Keratinocyte (primary cell): ENCODE results near the gene CRELD1. TPM values are rescaled to one million over a fixed set of nuclear protein-coding genes. Genes with fewer than 3 reads are reported as not detected.

ENCODE experiments used
- DNase-seq: peaks from one replicate; pipeline ENCODE4 v3.0.0-alpha.2; 2011; ENCODE audit warnings: low read depth, missing footprints, low spot score
- FAIRE-seq: peaks from 2 replicates; lab custom pipeline; 2011; peaks lifted over from hg19 to GRCh38; lab: Jason Lieb, UNC
- H2AFZ ChIP-seq: 2 replicates; pipeline ENCODE4 v1.6.0; 2012; ENCODE audit warnings: low read length, control low read depth, inconsistent platforms; ENCODE audit not compliant: control insufficient read depth
- H3K27ac ChIP-seq: 2 replicates; pipeline ENCODE4 v1.5.1; 2011; ENCODE audit warnings: low read length; ENCODE audit not compliant: control insufficient read depth, insufficient read depth
- H3K27me3 ChIP-seq: 3 replicates; pipeline ENCODE4 v1.6.0; 2011; ENCODE audit warnings: low read length; ENCODE audit not compliant: control insufficient read depth, insufficient read depth; ENCODE audit errors: extremely low read depth
- H3K36me3 ChIP-seq, 2 experiments: 2 replicates in 1 of 2; 3 replicates in 1 of 2; pipeline ENCODE4 v1.5.1; 2011; ENCODE audit warnings: low read length in 2 of 2, mild to moderate bottlenecking in 1 of 2; ENCODE audit not compliant: control insufficient read depth in 2 of 2, insufficient read depth in 2 of 2; ENCODE audit errors: extremely low read depth in 1 of 2
- H3K4me1 ChIP-seq: 3 replicates; pipeline ENCODE4 v1.5.1; 2011; ENCODE audit warnings: low read length; ENCODE audit not compliant: control insufficient read depth, insufficient read depth; ENCODE audit errors: extremely low read depth
- H3K4me2 ChIP-seq: 3 replicates; pipeline ENCODE4 v1.6.0; 2011; ENCODE audit warnings: low read depth, low read length; ENCODE audit not compliant: control insufficient read depth, insufficient read depth; ENCODE audit errors: extremely low read depth
- H3K4me3 ChIP-seq, 3 experiments: fragments of 200-600 bp in 1 of 3; sonication (generic) in 1 of 3; 2 replicates in 2 of 3; 3 replicates in 1 of 3; pipeline ENCODE4 v1.5.1; 2011 to 2016; ENCODE audit warnings: low read length in 3 of 3, mild to moderate bottlenecking in 3 of 3, control low read depth in 2 of 3, inconsistent platforms in 1 of 3, low read depth in 1 of 3, mixed read lengths in 1 of 3, mixed run types in 1 of 3, moderate library complexity in 1 of 3; ENCODE audit not compliant: control insufficient read depth in 2 of 3, insufficient read depth in 2 of 3; ENCODE audit errors: extremely low read depth in 1 of 3
- H3K79me2 ChIP-seq: 2 replicates; pipeline ENCODE4 v1.6.0; 2012; ENCODE audit warnings: low read length; ENCODE audit not compliant: control insufficient read depth, insufficient read depth
- H3K9ac ChIP-seq: 3 replicates; pipeline ENCODE4 v1.6.0; 2011; ENCODE audit warnings: low read length; ENCODE audit not compliant: control insufficient read depth, insufficient read depth; ENCODE audit errors: extremely low read depth
- H3K9me1 ChIP-seq: 3 replicates; pipeline ENCODE4 v1.6.0; 2011; ENCODE audit warnings: low read length; ENCODE audit not compliant: control insufficient read depth, insufficient read depth; ENCODE audit errors: extremely low read depth
- H3K9me3 ChIP-seq: 2 replicates; pipeline ENCODE4 v1.5.1; 2012; ENCODE audit warnings: low read depth, low read length; ENCODE audit not compliant: control insufficient read depth
- H4K20me1 ChIP-seq: 3 replicates; pipeline ENCODE4 v1.6.0; 2011; ENCODE audit warnings: low read length; ENCODE audit not compliant: control insufficient read depth, insufficient read depth; ENCODE audit errors: extremely low read depth
- EZH2 ChIP-seq: IDR thresholded peaks from one replicate; pipeline ENCODE4 v1.6.1; 2012; ENCODE audit warnings: inconsistent platforms, mild to moderate bottlenecking, low read length, moderate library complexity
- dilution Hi-C: fragments of 300-500 bp; cut with MboI; formaldehyde crosslinking; loops from one replicate; pipeline ENCODE4 v1.7.0; 2020; ENCODE audit warnings: low sequenced_read_pairs; ENCODE audit not compliant: extremely low pct_ligation_motif_present
- polyA plus RNA-seq, 5 experiments: library from polyadenylated mRNA; depleted of rRNA in 3 of 5; stranded (reverse) in 3 of 5; stranded (forward) in 1 of 5; unstranded in 1 of 5; fragments of >200 nt; gene quantifications; 1 replicate in 1 of 5; 2 replicates in 3 of 5; 3 replicates in 1 of 5; pipeline versions ENCODE4 v1.2.1 to v1.2.3, GENCODE V29; 2011 to 2012; ENCODE audit warnings: missing spikeins in 2 of 5, low read depth in 1 of 5, low replicate concordance in 1 of 5
- TF ChIP-seq, protein P1 (sequence below), 3 experiments: IDR thresholded peaks in 1 of 3; conservative IDR thresholded peaks in 1 of 3; optimal IDR thresholded peaks in 1 of 3; 2 replicates in 2 of 3; 3 replicates in 1 of 3; pipeline versions ENCODE3 to v1.5.1; 2011; ENCODE audit warnings: low read length in 3 of 3, mild to moderate bottlenecking in 3 of 3, moderate library complexity in 2 of 3, control low read depth in 1 of 3, inconsistent platforms in 1 of 3; ENCODE audit not compliant: insufficient read depth in 2 of 3; ENCODE audit errors: extremely low read depth in 1 of 3

CRELD1 gene
- polyA plus RNA-seq, 1 donor (not counting 4 experiments of a cell fraction or from before 2014, with no cell fraction given), result 11.2 TPM

DNA sequence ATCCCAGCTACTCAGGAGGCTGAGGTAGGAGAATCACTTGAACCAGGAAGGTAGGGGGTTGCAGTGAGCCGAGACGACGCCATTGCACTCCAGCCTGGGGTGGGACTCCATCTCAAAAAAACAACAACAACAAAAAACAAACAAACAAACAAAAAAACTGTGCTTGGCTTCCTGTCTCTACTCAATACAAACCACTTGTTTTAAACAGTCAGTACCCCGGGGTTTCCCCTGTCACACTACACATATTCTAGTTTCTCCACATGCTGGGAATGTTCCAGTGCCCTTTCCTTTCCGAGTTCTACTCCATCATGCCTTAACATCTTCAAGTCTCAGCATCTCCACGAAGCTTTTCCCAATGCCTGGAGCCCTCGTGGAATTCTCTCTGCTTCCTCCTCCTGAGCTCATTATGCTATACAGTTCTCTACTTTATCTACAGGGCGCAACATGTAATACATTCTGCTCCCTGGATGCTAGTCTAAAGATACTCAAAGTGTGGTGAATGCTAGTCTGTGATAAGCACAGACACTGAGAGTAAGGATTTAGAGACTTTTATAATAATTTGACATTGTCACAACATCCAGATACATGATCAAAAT lies 45.2 kb downstream of the CRELD1 start:
- H2AFZ ChIP-seq, result no peak overlapping the region
- no peaks in the 10 kb centered on the region for H3K9me3 ChIP-seq
- H3K4me3 ChIP-seq, result no peak overlapping the region
- dilution Hi-C loops, result no loop called here
- no peak overlapping the region for H3K9ac ChIP-seq
- H4K20me1 ChIP-seq, result no peaks in the 10 kb centered on the region
- FAIRE-seq, result no peak
- H3K27me3 ChIP-seq, result no peaks in the 10 kb centered on the region
- no peak overlapping the region for H3K27ac ChIP-seq
- peaks cover 22% of the 10 kb centered on the region for H3K79me2 ChIP-seq
- H3K4me2 ChIP-seq, result no peak overlapping the region
- H3K4me1 ChIP-seq, result peaks cover 29% of the 10 kb centered on the region
- peaks cover 13% of the 10 kb centered on the region in 2 experiments for H3K36me3 ChIP-seq
- TF ChIP-seq EZH2, result no peak
- TF ChIP-seq, protein P1, sequence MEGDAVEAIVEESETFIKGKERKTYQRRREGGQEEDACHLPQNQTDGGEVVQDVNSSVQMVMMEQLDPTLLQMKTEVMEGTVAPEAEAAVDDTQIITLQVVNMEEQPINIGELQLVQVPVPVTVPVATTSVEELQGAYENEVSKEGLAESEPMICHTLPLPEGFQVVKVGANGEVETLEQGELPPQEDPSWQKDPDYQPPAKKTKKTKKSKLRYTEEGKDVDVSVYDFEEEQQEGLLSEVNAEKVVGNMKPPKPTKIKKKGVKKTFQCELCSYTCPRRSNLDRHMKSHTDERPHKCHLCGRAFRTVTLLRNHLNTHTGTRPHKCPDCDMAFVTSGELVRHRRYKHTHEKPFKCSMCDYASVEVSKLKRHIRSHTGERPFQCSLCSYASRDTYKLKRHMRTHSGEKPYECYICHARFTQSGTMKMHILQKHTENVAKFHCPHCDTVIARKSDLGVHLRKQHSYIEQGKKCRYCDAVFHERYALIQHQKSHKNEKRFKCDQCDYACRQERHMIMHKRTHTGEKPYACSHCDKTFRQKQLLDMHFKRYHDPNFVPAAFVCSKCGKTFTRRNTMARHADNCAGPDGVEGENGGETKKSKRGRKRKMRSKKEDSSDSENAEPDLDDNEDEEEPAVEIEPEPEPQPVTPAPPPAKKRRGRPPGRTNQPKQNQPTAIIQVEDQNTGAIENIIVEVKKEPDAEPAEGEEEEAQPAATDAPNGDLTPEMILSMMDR (optimal IDR thresholded peaks at IDR 0.05 in 1 of 3, IDR thresholded peaks at IDR 0.05 in 1 of 3, conservative IDR thresholded peaks at IDR 0.05 in 1 of 3; ENCODE audit: extremely low read depth in 1 of 3, insufficient read depth in 2 of 3, low read length in 3 of 3), result no peak
- no peak for DNase-seq
- H3K9me1 ChIP-seq, result peaks cover 4% of the 10 kb centered on the region

DNA sequence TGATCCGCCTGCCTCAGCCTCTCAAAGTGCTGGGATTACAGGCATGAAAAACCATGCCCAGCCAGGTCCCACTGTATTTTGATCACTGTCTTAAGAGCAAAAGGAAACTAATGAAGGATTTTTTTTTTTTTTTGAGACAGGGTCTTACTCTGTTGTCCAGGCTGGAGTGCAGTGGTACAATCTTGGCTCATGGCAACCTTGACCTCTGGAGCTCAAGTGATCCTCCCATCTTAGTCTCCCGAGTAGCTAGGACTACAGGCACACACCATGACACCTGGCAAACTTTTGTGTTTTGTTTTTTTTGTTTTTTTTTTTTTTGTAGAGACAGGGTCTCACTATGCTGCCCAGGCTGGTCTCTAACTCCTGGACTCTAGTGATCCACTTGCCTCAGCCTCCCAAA lies 46.6 kb downstream of the CRELD1 start:
- H3K9me1 ChIP-seq, result peaks cover 4% of the 10 kb centered on the region
- no peak overlapping the region for H3K27ac ChIP-seq
- no peaks in the 10 kb centered on the region for H4K20me1 ChIP-seq
- no peak overlapping the region for H3K4me2 ChIP-seq
- no peak overlapping the region for H3K9ac ChIP-seq
- peaks cover 31% of the 10 kb centered on the region for H3K4me1 ChIP-seq
- no peak for FAIRE-seq
- H3K36me3 ChIP-seq, result peaks cover 6 to 11% of the 10 kb centered on the region in 2 experiments
- H3K79me2 ChIP-seq, result peaks cover 29% of the 10 kb centered on the region
- H2AFZ ChIP-seq, result no peak overlapping the region
- dilution Hi-C loops, result no loop called here
- TF ChIP-seq, protein P1 (optimal IDR thresholded peaks at IDR 0.05 in 1 of 3, IDR thresholded peaks at IDR 0.05 in 1 of 3, conservative IDR thresholded peaks at IDR 0.05 in 1 of 3; ENCODE audit: extremely low read depth in 1 of 3, insufficient read depth in 2 of 3, low read length in 3 of 3), result no peak
- TF ChIP-seq EZH2, result no peak
- no peak for DNase-seq
- H3K9me3 ChIP-seq, result no peaks in the 10 kb centered on the region
- H3K4me3 ChIP-seq, result no peak overlapping the region
- no peaks in the 10 kb centered on the region for H3K27me3 ChIP-seq
